ENCODE measurements around the gene GRN. TPM values are rescaled to one million over a fixed set of nuclear protein-coding genes. Genes with fewer than 3 reads are reported as not detected.
"Not testable (repeated sequence)": the region's sequence is repeated elsewhere in the genome, so short reads cannot be mapped to it uniquely, and the experiment has no call there.

Gene GRN
- total RNA-seq, 4 donors from 2014 or later, result 169 to 313 (median 260) TPM

GRCh38 chr17:44363613-44364159 lies 18.6 kb downstream of the GRN start, which contains the start of gene FAM171A2:
TSS of gene FAM171A2 (minus strand) at chr17:44363853. CDS start at chr17:44363714, 139 bp downstream.
- DNase-seq (ENCODE audit: extremely low spot score), result no peak
- peak; percentile 61 to 89 (median 78) for TF ChIP-seq CTCF (IDR thresholded peaks at IDR 0.05)
- no peak for TF ChIP-seq EP300 (IDR thresholded peaks at IDR 0.05)
- peak within 1 kb of the TSS in 3 of 4 donors; percentile 18 to 46 (median 45) for H3K27ac ChIP-seq (replicated peaks in 1 of 4)
- intact Hi-C loops (cut with DNase I), result no loop called here
- H3K27me3 ChIP-seq, result peaks cover 0 to 35% (median 2%) of the 10 kb centered on the region in 4 donors
- no peaks in the 10 kb centered on the region for H3K9me3 ChIP-seq
- H3K4me1 ChIP-seq, result peaks cover 18 to 30% (median 24%) of the 10 kb centered on the region in 4 donors
- H3K36me3 ChIP-seq, result no peaks in the 10 kb centered on the region
- peak within 1 kb of the TSS; percentile 66 to 72 (median 68) for H3K4me3 ChIP-seq
- WGBS, result 3% methylated on average over 5 of the region's 63 CpGs

GRCh38 chr17:44365051-44365450 lies 19.9 kb downstream of the GRN start:
- Histone ChIP-seq H3K27me3 (peaks cover 0 to 47% (median 5%) of the 10 kb centered on the region in 4 donors), H3K4me1 (peaks cover 18 to 30% (median 24%) of the 10 kb centered on the region in 4 donors)
- H3K9me3 ChIP-seq; H3K36me3 ChIP-seq; H3K4me3 ChIP-seq; intact Hi-C loops (cut with DNase I); DNase-seq (ENCODE audit: extremely low spot score); H3K27ac ChIP-seq (replicated peaks in 1 of 4): not testable (repeated sequence)
- 82% methylated on average over 5 of the region's 5 CpGs for WGBS

GRCh38 chr17:44367231-44367979 lies 22.3 kb downstream of the GRN start:
- intact Hi-C loops (cut with DNase I), result no loop called here
- Histone ChIP-seq H3K4me3 (no peak overlapping the region), H3K27me3 (peaks cover 0 to 58% (median 5%) of the 10 kb centered on the region in 4 donors), H3K27ac (replicated peaks in 1 of 4) (no peak overlapping the region), H3K9me3 (no peaks in the 10 kb centered on the region), H3K36me3 (no peaks in the 10 kb centered on the region), H3K4me1 (peaks cover 11 to 18% (median 17%) of the 10 kb centered on the region in 4 donors)
- WGBS, result 76% methylated on average over 7 of the region's 7 CpGs
- TF ChIP-seq EP300 (IDR thresholded peaks at IDR 0.05) (no peak), CTCF (IDR thresholded peaks at IDR 0.05) (no peak), POLR2AphosphoS5 (IDR thresholded peaks at IDR 0.05) (no peak), POLR2A (IDR thresholded peaks at IDR 0.05; ENCODE audit: low read depth) (no peak)
- no peak for DNase-seq (ENCODE audit: extremely low spot score)

- H3K4me3 ChIP-seq; H3K9me3 ChIP-seq; intact Hi-C loops (cut with DNase I); DNase-seq (ENCODE audit: extremely low spot score); H3K27ac ChIP-seq (replicated peaks in 1 of 4); H3K4me1 ChIP-seq; H3K36me3 ChIP-seq: not testable (repeated sequence)
- WGBS, result 86% methylated on average over 20 of the region's 42 CpGs
- H3K27me3 ChIP-seq, result peaks cover 0 to 46% (median 5%) of the 10 kb centered on the region in 4 donors
Measured at GRCh38 chr17:44368391-44369243, 23.5 kb downstream of the GRN start.

- H3K27ac ChIP-seq (replicated peaks in 1 of 4); DNase-seq (ENCODE audit: extremely low spot score); intact Hi-C loops (cut with DNase I); H3K9me3 ChIP-seq; H3K4me3 ChIP-seq; H3K4me1 ChIP-seq; H3K36me3 ChIP-seq: not testable (repeated sequence)
- WGBS, result 54% methylated on average over 17 of the region's 17 CpGs
- H3K27me3 ChIP-seq, result peaks cover 0 to 52% (median 5%) of the 10 kb centered on the region in 4 donors
Measured at GRCh38 chr17:44369414-44370023, 24.4 kb downstream of the GRN start.

- Histone ChIP-seq H3K9me3 (no peaks in the 10 kb centered on the region), H3K4me3 (no peak overlapping the region), H3K4me1 (peaks cover 6 to 26% (median 22%) of the 10 kb centered on the region in 4 donors), H3K27me3 (peaks cover 0 to 45% (median 8%) of the 10 kb centered on the region in 4 donors), H3K27ac (replicated peaks in 1 of 4) (no peak overlapping the region), H3K36me3 (no peaks in the 10 kb centered on the region)
- WGBS, result 78% methylated on average over 10 of the region's 10 CpGs
- no peak for TF ChIP-seq EP300 (IDR thresholded peaks at IDR 0.05)
- TF ChIP-seq CTCF (IDR thresholded peaks at IDR 0.05), result no peak
- DNase-seq (ENCODE audit: extremely low spot score), result no peak
- intact Hi-C loops (cut with DNase I), result no loop called here
Measured at GRCh38 chr17:44372036-44372435, 26.9 kb downstream of the GRN start.
